OCI-LY3 (cell line): Measurements from ENCODE around the gene TLR3.
A peak's percentile ranks its signal among the peaks of the same experiment; 100 is the strongest.

Experiments
- H2AFZ ChIP-seq: fragments of 200-600, 300-600 bp; shearing (Covaris generic); 2 replicates; pipeline ENCODE4 v1.6.0; 2014; ENCODE audit warnings: antibody characterized with exemption, low read depth, low read length
- H3K27ac ChIP-seq: fragments of 200-600, 300-600 bp; sonication (generic); 2 replicates; pipeline ENCODE4 v1.5.1; 2014; ENCODE audit warnings: mild to moderate bottlenecking, low read length, moderate library complexity, mixed read lengths
- H3K27me3 ChIP-seq: fragments of 200-600, 300-600 bp; sonication (generic); 2 replicates; pipeline ENCODE4 v1.6.1; 2014; ENCODE audit warnings: low read depth, low read length, mixed read lengths
- H3K36me3 ChIP-seq: fragments of 200-600, 300-600 bp; sonication (generic); replicated peaks from 2 replicates; pipeline ENCODE3; 2014; ENCODE audit warnings: low read depth, low read length, mixed read lengths
- H3K4me1 ChIP-seq: fragments of 300-600, 200-600 bp; sonication (generic); 2 replicates; pipeline ENCODE4 v1.6.1; 2014; ENCODE audit warnings: low read length, mixed read lengths
- H3K4me2 ChIP-seq: fragments of 200-600, 300-600 bp; sonication (generic); 2 replicates; pipeline ENCODE4 v1.6.1; 2014; ENCODE audit warnings: low read length, mixed read lengths
- H3K4me3 ChIP-seq: fragments of 300-600, 200-600 bp; sonication (generic); 2 replicates; pipeline ENCODE4 v1.5.1; 2014; ENCODE audit warnings: antibody characterized with exemption, mild to moderate bottlenecking, low read length, moderate library complexity
- H3K79me2 ChIP-seq: fragments of 300-600, 200-600 bp; shearing (Covaris generic); 2 replicates; pipeline ENCODE4 v1.6.1; 2014; ENCODE audit warnings: mild to moderate bottlenecking, low read length, mixed read lengths
- H3K9ac ChIP-seq: fragments of 300-600, 200-600 bp; shearing (Covaris generic); 2 replicates; pipeline ENCODE4 v1.6.0; 2014; ENCODE audit warnings: mild to moderate bottlenecking, low read length, moderate library complexity
- H3K9me3 ChIP-seq: fragments of 200-600, 300-600 bp; shearing (Covaris generic); 2 replicates; pipeline ENCODE4 v1.6.1; 2014; ENCODE audit warnings: low read length, mixed read lengths; ENCODE audit not compliant: insufficient read depth
- H4K20me1 ChIP-seq: fragments of 200-600, 300-600 bp; sonication (generic); 2 replicates; pipeline ENCODE4 v1.6.1; 2016; ENCODE audit warnings: low read length, mixed read lengths; ENCODE audit not compliant: insufficient read depth
- EZH2phosphoT487 ChIP-seq: fragments of 200-600 bp; shearing (Covaris generic); IDR thresholded peaks from 2 replicates; pipeline ENCODE4 v1.6.1; 2018; ENCODE audit warnings: antibody characterized with exemption, mixed run types, low read depth
- TF ChIP-seq, protein P1 (sequence below): fragments of 200-600, 300-600 bp; sonication (generic); IDR thresholded peaks from 2 replicates; pipeline ENCODE4 v1.5.1; 2014; ENCODE audit warnings: antibody characterized with exemption, low read length, low read depth

The TLR3 gene

DNA sequence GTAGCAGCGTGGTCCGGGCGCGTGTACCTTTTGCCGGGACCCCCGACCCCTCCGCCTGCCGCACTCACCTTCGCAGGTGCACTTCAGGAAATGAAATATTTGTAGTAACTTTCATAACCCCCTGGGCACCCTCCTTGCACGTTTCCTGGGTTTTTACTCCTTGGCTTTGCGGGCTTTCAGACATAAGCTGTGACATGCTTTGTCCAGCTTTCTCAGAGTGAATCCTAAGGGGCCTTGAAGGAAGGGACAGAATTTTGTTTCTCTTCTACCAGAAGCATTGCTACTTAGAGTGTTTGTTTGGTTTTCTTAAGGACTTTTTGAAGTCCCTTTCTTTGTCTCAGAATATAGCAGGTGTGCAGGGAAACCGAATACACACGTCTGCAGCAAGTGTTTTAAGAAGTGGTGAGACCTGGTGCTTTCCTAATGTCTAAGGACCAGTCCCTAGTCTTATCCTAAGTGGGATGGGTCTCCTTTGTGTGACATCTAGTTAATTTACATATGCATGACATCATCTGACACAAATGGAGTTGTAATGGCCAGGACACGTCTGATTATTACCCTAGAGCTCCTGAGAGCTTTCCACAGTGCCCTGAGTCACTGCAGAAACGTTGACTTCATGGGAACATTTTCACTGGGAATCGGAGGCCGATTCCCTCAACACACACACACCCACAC lies 36.8 kb downstream of the TLR3 start:
- Histone ChIP-seq H3K27me3 (peaks cover 4% of the 10 kb centered on the region; the same call in 1 of the 2 replicates), H3K36me3 (no peaks in the 10 kb centered on the region), H2AFZ (no peak overlapping the region), H3K9ac (peak overlapping the region; percentile 50; the same call in 1 of the 2 replicates), H4K20me1 (no peaks in the 10 kb centered on the region), H3K27ac (no peak overlapping the region), H3K4me1 (no peaks in the 10 kb centered on the region), H3K79me2 (no peaks in the 10 kb centered on the region), H3K4me2 (peak overlapping the region; percentile 64), H3K9me3 (no peaks in the 10 kb centered on the region), H3K4me3 (peak overlapping the region; percentile 71)
- TF ChIP-seq EZH2phosphoT487 = no peak
- TF ChIP-seq, protein P1, sequence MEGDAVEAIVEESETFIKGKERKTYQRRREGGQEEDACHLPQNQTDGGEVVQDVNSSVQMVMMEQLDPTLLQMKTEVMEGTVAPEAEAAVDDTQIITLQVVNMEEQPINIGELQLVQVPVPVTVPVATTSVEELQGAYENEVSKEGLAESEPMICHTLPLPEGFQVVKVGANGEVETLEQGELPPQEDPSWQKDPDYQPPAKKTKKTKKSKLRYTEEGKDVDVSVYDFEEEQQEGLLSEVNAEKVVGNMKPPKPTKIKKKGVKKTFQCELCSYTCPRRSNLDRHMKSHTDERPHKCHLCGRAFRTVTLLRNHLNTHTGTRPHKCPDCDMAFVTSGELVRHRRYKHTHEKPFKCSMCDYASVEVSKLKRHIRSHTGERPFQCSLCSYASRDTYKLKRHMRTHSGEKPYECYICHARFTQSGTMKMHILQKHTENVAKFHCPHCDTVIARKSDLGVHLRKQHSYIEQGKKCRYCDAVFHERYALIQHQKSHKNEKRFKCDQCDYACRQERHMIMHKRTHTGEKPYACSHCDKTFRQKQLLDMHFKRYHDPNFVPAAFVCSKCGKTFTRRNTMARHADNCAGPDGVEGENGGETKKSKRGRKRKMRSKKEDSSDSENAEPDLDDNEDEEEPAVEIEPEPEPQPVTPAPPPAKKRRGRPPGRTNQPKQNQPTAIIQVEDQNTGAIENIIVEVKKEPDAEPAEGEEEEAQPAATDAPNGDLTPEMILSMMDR = no peak

DNA sequence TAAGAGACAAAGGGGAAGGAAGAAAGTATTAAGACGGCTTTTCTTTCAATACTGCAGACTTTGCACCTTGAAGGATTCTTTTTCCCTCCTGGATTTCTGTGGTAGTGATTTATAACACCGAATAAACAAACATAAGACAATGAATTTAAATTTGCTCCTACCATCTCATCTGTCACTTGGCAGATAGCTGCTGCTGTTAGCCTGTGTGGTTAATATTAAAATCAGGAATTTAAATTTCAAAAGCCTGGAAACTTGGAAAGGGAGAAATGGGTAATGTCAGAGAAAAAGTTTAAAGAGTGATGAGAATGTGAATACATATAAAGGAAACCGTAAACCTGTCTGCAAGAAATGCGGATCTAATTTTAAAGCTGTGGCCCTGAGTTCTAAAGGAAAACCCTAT lies 39.0 kb downstream of the TLR3 start:
- Histone ChIP-seq H3K9ac (no peak overlapping the region), H2AFZ (no peak overlapping the region)

GRCh38 chr4:186108391-186108790 lies 39.4 kb downstream of the TLR3 start:
- no peaks in the 10 kb centered on the region for H3K9me3 ChIP-seq
- H3K27me3 ChIP-seq = peaks cover 4% of the 10 kb centered on the region; the same call in 1 of the 2 replicates
- H3K4me1 ChIP-seq = no peaks in the 10 kb centered on the region
- TF ChIP-seq, protein P1 = no peak
- TF ChIP-seq EZH2phosphoT487 = no peak
- no peak overlapping the region for H3K4me2 ChIP-seq
- no peak overlapping the region for H2AFZ ChIP-seq
- no peaks in the 10 kb centered on the region for H3K36me3 ChIP-seq
- H4K20me1 ChIP-seq = no peaks in the 10 kb centered on the region
- no peak overlapping the region for H3K4me3 ChIP-seq
- no peaks in the 10 kb centered on the region for H3K79me2 ChIP-seq
- no peak overlapping the region for H3K27ac ChIP-seq
- H3K9ac ChIP-seq = no peak overlapping the region

More for the DNA sequence above, 39.0 kb downstream of the TLR3 start:
- Histone ChIP-seq H3K36me3 (no peaks in the 10 kb centered on the region), H3K27me3 (peaks cover 4% of the 10 kb centered on the region; the same call in 1 of the 2 replicates), H3K4me2 (no peak overlapping the region), H3K9me3 (no peaks in the 10 kb centered on the region), H3K79me2 (no peaks in the 10 kb centered on the region), H3K4me3 (no peak overlapping the region), H3K27ac (no peak overlapping the region), H4K20me1 (no peaks in the 10 kb centered on the region), H3K4me1 (no peaks in the 10 kb centered on the region)
- TF ChIP-seq, protein P1 = no peak
- TF ChIP-seq EZH2phosphoT487 = no peak

- H2AFZ ChIP-seq = no peak overlapping the region
- H3K4me2 ChIP-seq = no peak overlapping the region
- H3K36me3 ChIP-seq = no peaks in the 10 kb centered on the region
- H3K9ac ChIP-seq = no peak overlapping the region
- no peaks in the 10 kb centered on the region for H4K20me1 ChIP-seq
- H3K9me3 ChIP-seq = no peaks in the 10 kb centered on the region
- H3K4me3 ChIP-seq = no peak overlapping the region
- no peaks in the 10 kb centered on the region for H3K4me1 ChIP-seq
- no peaks in the 10 kb centered on the region for H3K27me3 ChIP-seq
- TF ChIP-seq EZH2phosphoT487 = no peak
- TF ChIP-seq, protein P1 = no peak
- H3K79me2 ChIP-seq = no peaks in the 10 kb centered on the region
- no peak overlapping the region for H3K27ac ChIP-seq
Measured at GRCh38 chr4:186109245-186109644, 40.3 kb downstream of the TLR3 start.
